Brain microvascular endothelial cell (primary cell): ENCODE data around the gene PSMA2.

Experiments used
- DNase-seq: peaks from one replicate; pipeline ENCODE4 v3.0.0-alpha.2; 2020
- H3K27ac ChIP-seq: fragments of 250-450 bp; sonication (Bioruptor Pico); 2 replicates; pipeline ENCODE4 v1.5.1; 2020; ENCODE audit warnings: mild to moderate bottlenecking, moderate library complexity
- H3K27me3 ChIP-seq: fragments of 250-450 bp; sonication (Bioruptor Pico); replicated peaks from 2 replicates; pipeline ENCODE4 v1.5.1; 2020; ENCODE audit warnings: mild to moderate bottlenecking
- H3K36me3 ChIP-seq: fragments of 250-450 bp; sonication (Bioruptor Pico); replicated peaks from 2 replicates; pipeline ENCODE4 v1.5.1; 2020; ENCODE audit warnings: mild to moderate bottlenecking
- H3K4me3 ChIP-seq: 2 replicates; pipeline ENCODE4 v1.5.1; 2011; ENCODE audit warnings: low read depth, mild to moderate bottlenecking, control low read depth, low read length, moderate library complexity
- in situ Hi-C: cut with HindIII; loops from 2 replicates; pipeline ENCODE4 v1.10.0; 2017; ENCODE audit warnings: low sequenced_read_pairs, low pct_ligation_motif_present
- TF ChIP-seq, protein P1 (sequence below): IDR thresholded peaks from 2 replicates; pipeline ENCODE4 v1.5.1; 2011; ENCODE audit warnings: low read depth, mild to moderate bottlenecking, moderate library complexity, low read length, control low read depth, inconsistent platforms; ENCODE audit errors: missing control alignments

The PSMA2 gene

DNA sequence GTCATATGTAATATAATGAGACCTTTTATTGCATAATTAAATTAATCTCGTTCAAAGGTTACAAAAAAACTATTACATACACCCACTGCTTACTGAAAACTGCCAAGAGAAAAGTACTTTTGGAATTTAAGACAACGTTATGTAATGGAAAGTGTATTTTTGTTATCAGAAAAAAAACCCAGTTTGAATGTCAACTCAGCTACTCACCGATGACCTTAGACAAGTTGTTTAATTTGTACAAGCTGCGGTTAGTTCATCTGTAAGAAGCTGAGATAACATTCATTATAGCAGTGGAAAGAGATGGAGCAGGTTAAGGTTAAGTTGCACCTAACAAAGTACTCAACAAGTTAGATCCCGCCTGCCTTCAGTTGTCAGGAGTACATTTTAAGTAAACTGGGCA lies 1.1 kb downstream of the PSMA2 start:
- peak overlapping the region; percentile 92 for H3K4me3 ChIP-seq
- H3K27me3 ChIP-seq = no peaks in the 10 kb centered on the region
- TF ChIP-seq, protein P1, sequence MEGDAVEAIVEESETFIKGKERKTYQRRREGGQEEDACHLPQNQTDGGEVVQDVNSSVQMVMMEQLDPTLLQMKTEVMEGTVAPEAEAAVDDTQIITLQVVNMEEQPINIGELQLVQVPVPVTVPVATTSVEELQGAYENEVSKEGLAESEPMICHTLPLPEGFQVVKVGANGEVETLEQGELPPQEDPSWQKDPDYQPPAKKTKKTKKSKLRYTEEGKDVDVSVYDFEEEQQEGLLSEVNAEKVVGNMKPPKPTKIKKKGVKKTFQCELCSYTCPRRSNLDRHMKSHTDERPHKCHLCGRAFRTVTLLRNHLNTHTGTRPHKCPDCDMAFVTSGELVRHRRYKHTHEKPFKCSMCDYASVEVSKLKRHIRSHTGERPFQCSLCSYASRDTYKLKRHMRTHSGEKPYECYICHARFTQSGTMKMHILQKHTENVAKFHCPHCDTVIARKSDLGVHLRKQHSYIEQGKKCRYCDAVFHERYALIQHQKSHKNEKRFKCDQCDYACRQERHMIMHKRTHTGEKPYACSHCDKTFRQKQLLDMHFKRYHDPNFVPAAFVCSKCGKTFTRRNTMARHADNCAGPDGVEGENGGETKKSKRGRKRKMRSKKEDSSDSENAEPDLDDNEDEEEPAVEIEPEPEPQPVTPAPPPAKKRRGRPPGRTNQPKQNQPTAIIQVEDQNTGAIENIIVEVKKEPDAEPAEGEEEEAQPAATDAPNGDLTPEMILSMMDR = no peak
- in situ Hi-C loops = no loop called here
- no peak for DNase-seq
- H3K36me3 ChIP-seq = peaks cover 17% of the 10 kb centered on the region
- peak overlapping the region; percentile 82 for H3K27ac ChIP-seq

DNA sequence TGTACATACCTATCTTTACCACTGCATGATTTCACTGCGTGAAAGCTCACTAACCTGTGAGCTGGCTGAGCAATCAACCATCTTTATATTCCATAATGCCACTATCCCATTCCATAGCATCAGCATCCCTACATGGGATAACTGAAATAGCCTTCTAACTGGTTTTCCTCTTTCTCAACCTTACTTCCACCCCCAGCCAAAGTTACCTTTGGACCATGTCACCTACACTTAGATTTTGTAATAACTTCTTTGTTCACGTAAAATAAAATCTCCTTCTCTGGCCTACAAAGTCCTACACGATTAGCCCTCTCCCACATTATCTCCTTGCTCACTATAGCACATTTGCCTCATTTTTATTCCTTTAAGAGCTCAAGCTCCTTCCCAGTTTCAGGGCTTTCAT lies 2.5 kb downstream of the PSMA2 start:
- no peak overlapping the region for H3K27ac ChIP-seq
- TF ChIP-seq, protein P1 = no peak
- H3K4me3 ChIP-seq = no peak overlapping the region

DNA sequence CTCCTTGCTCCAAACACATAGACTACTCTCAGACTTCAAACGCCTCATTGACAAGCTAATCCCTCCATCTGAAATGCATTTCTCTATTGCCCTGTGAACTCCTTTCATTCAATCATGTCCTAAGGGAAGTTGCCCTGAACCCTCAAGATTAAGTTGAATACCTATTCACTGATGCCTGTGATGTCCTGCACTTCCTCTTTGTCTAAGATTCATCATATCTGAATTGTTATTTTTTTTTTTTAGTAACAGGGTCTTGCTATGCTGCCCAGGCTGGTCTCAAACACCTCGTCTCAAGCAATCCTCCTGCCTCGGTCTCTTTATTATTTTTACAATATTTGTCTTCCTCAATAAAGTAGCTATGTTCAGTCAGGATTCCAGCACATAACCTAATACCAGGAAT lies 3.2 kb downstream of the PSMA2 start:
- in situ Hi-C loops = no loop called here
- Histone ChIP-seq H3K27me3 (no peaks in the 10 kb centered on the region), H3K4me3 (no peak overlapping the region), H3K27ac (no peak overlapping the region), H3K36me3 (peaks cover 27% of the 10 kb centered on the region)
- no peak for DNase-seq
- TF ChIP-seq, protein P1 = no peak

More for the DNA sequence above, 2.5 kb downstream of the PSMA2 start:
- peaks cover 24% of the 10 kb centered on the region for H3K36me3 ChIP-seq
- no peak for DNase-seq
- in situ Hi-C loops = no loop called here
- H3K27me3 ChIP-seq = no peaks in the 10 kb centered on the region

DNA sequence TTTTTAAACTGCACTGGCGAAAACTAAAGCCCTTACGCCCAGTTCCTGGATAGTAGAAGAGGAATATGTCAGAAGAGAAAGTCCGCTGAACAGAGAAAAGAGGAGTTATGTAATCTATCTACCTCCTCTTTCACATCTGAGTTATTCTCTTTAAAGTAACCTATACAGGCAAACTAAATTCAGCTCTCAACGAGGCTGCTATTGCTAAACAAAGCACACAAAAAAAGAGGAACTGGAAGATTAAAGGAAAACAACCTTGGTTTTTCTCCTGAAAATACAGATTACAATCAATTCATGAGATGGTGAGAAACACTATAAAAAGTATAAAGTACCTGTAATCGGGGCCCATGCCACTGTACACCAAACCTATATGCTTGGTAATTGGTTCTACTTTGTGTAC lies 5.8 kb downstream of the PSMA2 start:
- H3K27ac ChIP-seq = no peak overlapping the region
- TF ChIP-seq, protein P1 = no peak
- no peak for DNase-seq
- peaks cover 41% of the 10 kb centered on the region for H3K36me3 ChIP-seq
- H3K4me3 ChIP-seq = no peak overlapping the region
- no peaks in the 10 kb centered on the region for H3K27me3 ChIP-seq
- in situ Hi-C loops = no loop called here

DNA sequence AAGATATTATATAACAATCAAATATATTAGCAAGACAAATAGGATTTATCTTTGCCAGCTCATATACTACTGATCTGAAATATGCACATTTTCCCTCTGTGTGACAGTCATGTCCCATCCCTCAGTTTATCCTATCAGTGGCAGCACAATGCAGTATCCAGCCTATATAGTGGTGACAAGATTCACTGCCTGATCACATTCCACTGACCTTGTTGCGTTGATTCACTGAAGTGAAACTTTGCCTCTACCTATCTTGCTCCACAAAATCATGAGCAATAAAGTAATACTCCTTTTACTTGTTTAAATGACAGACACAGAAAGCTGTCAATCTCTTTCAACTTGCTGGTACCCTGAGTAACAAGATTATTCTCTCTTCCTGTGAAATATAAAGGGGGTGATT lies 6.3 kb downstream of the PSMA2 start:
- no peaks in the 10 kb centered on the region for H3K27me3 ChIP-seq
- H3K27ac ChIP-seq = no peak overlapping the region
- TF ChIP-seq, protein P1 = no peak
- DNase-seq = no peak
- H3K36me3 ChIP-seq = peaks cover 47% of the 10 kb centered on the region
- in situ Hi-C loops = no loop called here
- H3K4me3 ChIP-seq = no peak overlapping the region

DNA sequence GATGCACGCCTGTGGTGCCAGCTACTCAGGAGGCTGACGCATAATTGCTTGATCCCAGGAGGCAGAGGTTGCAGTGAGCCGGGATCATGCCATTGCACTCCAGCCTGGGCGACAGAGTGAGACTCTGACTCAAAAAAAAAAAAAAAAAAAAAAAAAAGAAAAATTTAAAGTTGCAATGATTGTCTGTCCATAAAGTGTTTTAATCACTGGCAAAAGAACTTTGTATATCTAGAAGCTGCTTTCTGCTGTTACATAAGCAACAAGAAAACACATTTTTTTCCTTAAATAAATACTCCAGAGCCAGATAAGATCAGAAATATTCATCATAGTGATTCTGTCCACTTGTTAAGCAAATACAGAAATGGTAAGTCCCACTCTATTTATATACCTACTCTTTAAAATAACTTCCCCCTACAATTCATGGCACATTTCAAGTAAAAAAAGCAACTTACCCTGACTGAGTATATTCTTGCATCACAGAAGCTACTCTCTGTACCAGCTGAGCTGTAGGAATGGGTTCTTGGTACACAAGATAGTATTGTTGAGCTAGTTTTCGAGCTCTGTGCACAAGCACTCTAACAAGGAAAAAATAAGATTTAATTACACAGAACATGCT lies 7.6 kb downstream of the PSMA2 start:
- TF ChIP-seq, protein P1 = no peak
- in situ Hi-C loops = no loop called here
- H3K27me3 ChIP-seq = no peaks in the 10 kb centered on the region
- no peak overlapping the region for H3K4me3 ChIP-seq
- DNase-seq = no peak
- H3K27ac ChIP-seq = no peak overlapping the region
- peaks cover 57% of the 10 kb centered on the region for H3K36me3 ChIP-seq
